Ramos (cell line): Measurements from ENCODE around the gene CRISPLD2.
"Not testable (repeated sequence)": the region's sequence is repeated elsewhere in the genome, so short reads cannot be mapped to it uniquely, and the experiment has no call there.

ENCODE experiments used
- in situ Hi-C: fragments of 300-500 bp; cut with MboI; formaldehyde crosslinking; loops from one replicate; pipeline ENCODE4 v1.14.3; 2022; ENCODE audit warnings: low sequenced_read_pairs; ENCODE audit not compliant: unreplicated experiment

The CRISPLD2 gene

GRCh38 chr16:84821728-84822689 is 2.2 kb downstream of the CRISPLD2 start:
- in situ Hi-C loops: no loop called here

- in situ Hi-C loops: no loop called here
These were observed 3.2 kb downstream of the CRISPLD2 start for GRCh38 chr16:84822990-84823389.

GRCh38 chr16:84823484-84823883 is 3.7 kb downstream of the CRISPLD2 start:
- in situ Hi-C loops: no loop called here

- in situ Hi-C loops: no loop called here
These were observed 4.1 kb downstream of the CRISPLD2 start for GRCh38 chr16:84823926-84824325.

- in situ Hi-C loops: no loop called here
These were observed 6.2 kb downstream of the CRISPLD2 start for GRCh38 chr16:84825896-84826557.

GRCh38 chr16:84826558-84826941 is 6.8 kb downstream of the CRISPLD2 start:
- in situ Hi-C loops: no loop called here

- in situ Hi-C loops: no loop called here
These were observed 7.4 kb downstream of the CRISPLD2 start for GRCh38 chr16:84827131-84827574.

GRCh38 chr16:84827897-84828296 is 8.1 kb downstream of the CRISPLD2 start:
- in situ Hi-C loops: no loop called here

GRCh38 chr16:84828322-84828721 is 8.5 kb downstream of the CRISPLD2 start:
- in situ Hi-C loops: no loop called here

- in situ Hi-C loops: no loop called here
These were observed 9.6 kb downstream of the CRISPLD2 start for GRCh38 chr16:84829168-84829965.

GRCh38 chr16:84830765-84831384 is 11.1 kb downstream of the CRISPLD2 start:
- in situ Hi-C loops: no loop called here

GRCh38 chr16:84831728-84832127 is 11.9 kb downstream of the CRISPLD2 start:
- in situ Hi-C loops: not testable (repeated sequence)

- in situ Hi-C loops: no loop called here
These were observed 12.8 kb downstream of the CRISPLD2 start for GRCh38 chr16:84832488-84833143.

GRCh38 chr16:84833144-84833500 is 13.3 kb downstream of the CRISPLD2 start:
- in situ Hi-C loops: no loop called here

- in situ Hi-C loops: no loop called here
These were observed 14.0 kb downstream of the CRISPLD2 start for GRCh38 chr16:84833542-84834402.

- in situ Hi-C loops: no loop called here
These were observed 14.6 kb downstream of the CRISPLD2 start for GRCh38 chr16:84834403-84834772.

- in situ Hi-C loops: no loop called here
These were observed 16.5 kb downstream of the CRISPLD2 start for GRCh38 chr16:84836234-84836647.

GRCh38 chr16:84836967-84837366 is 17.2 kb downstream of the CRISPLD2 start:
- in situ Hi-C loops: no loop called here
